ENCODE measurements around the gene RBSN.

Gene RBSN

GRCh38 chr3:15055019-15055557 is 43.9 kb downstream of the RBSN start:
- Histone ChIP-seq H3K27me3 (replicated peaks; ENCODE audit: control insufficient read depth, insufficient read depth, low read length) (no peaks in the 10 kb centered on the region), H3K4me3 (replicated peaks; ENCODE audit: low read depth, low read length) (no peak overlapping the region), H3K36me3 (ENCODE audit: control insufficient read depth, insufficient read depth, low read length) (peaks cover 31% of the 10 kb centered on the region)
- TF ChIP-seq CTCF (IDR thresholded peaks at IDR 0.05; ENCODE audit: insufficient read depth, low read length, poor library complexity, severe bottlenecking), result no peak
- peak; percentile 46 for DNase-seq (ENCODE audit: extremely low read depth, insufficient read length)

GRCh38 chr3:15053541-15053940 is 45.4 kb downstream of the RBSN start:
- Histone ChIP-seq H3K27me3 (replicated peaks; ENCODE audit: control insufficient read depth, insufficient read depth, low read length) (no peaks in the 10 kb centered on the region), H3K4me3 (replicated peaks; ENCODE audit: low read depth, low read length) (no peak overlapping the region), H3K36me3 (ENCODE audit: control insufficient read depth, insufficient read depth, low read length) (peaks cover 29% of the 10 kb centered on the region)
- no peak for DNase-seq (ENCODE audit: extremely low read depth, insufficient read length)
- TF ChIP-seq CTCF (IDR thresholded peaks at IDR 0.05; ENCODE audit: insufficient read depth, low read length, poor library complexity, severe bottlenecking), result no peak

GRCh38 chr3:15052335-15053242 is 46.4 kb downstream of the RBSN start:
- TF ChIP-seq CTCF (IDR thresholded peaks at IDR 0.05; ENCODE audit: insufficient read depth, low read length, poor library complexity, severe bottlenecking), result no peak
- no peak overlapping the region for H3K4me3 ChIP-seq (replicated peaks; ENCODE audit: low read depth, low read length)
- no peak for DNase-seq (ENCODE audit: extremely low read depth, insufficient read length)
- H3K36me3 ChIP-seq (ENCODE audit: control insufficient read depth, insufficient read depth, low read length), result peaks cover 26% of the 10 kb centered on the region
- no peaks in the 10 kb centered on the region for H3K27me3 ChIP-seq (replicated peaks; ENCODE audit: control insufficient read depth, insufficient read depth, low read length)

- peak; percentile 40 for DNase-seq (ENCODE audit: extremely low read depth, insufficient read length)
- Histone ChIP-seq H3K4me3 (replicated peaks; ENCODE audit: low read depth, low read length) (no peak overlapping the region), H3K36me3 (ENCODE audit: control insufficient read depth, insufficient read depth, low read length) (peaks cover 26% of the 10 kb centered on the region), H3K27me3 (replicated peaks; ENCODE audit: control insufficient read depth, insufficient read depth, low read length) (no peaks in the 10 kb centered on the region)
- peak; percentile 92 for TF ChIP-seq CTCF (IDR thresholded peaks at IDR 0.05; ENCODE audit: insufficient read depth, low read length, poor library complexity, severe bottlenecking)
These were observed 47.4 kb downstream of the RBSN start for GRCh38 chr3:15051531-15051930.

- TF ChIP-seq CTCF (IDR thresholded peaks at IDR 0.05; ENCODE audit: insufficient read depth, low read length, poor library complexity, severe bottlenecking), result no peak
- Histone ChIP-seq H3K4me3 (replicated peaks; ENCODE audit: low read depth, low read length) (no peak overlapping the region), H3K27me3 (replicated peaks; ENCODE audit: control insufficient read depth, insufficient read depth, low read length) (no peaks in the 10 kb centered on the region), H3K36me3 (ENCODE audit: control insufficient read depth, insufficient read depth, low read length) (peaks cover 28% of the 10 kb centered on the region)
- DNase-seq (ENCODE audit: extremely low read depth, insufficient read length), result peak; percentile 66
These were observed 48.4 kb downstream of the RBSN start for GRCh38 chr3:15050405-15051092.
